Mucosa of stomach (tissue), 1 donor: ENCODE results near the gene MICALL2.

Source experiments
- H3K27me3 ChIP-seq: one replicate; pipeline ENCODE4 v1.7.0; 2013; ENCODE audit warnings: mild to moderate bottlenecking, low read length; ENCODE audit not compliant: control insufficient read depth, insufficient read depth
- H3K36me3 ChIP-seq: one replicate; pipeline ENCODE4 v1.7.0; 2013; ENCODE audit warnings: low read length; ENCODE audit not compliant: control insufficient read depth, insufficient read depth
- H3K4me1 ChIP-seq: one replicate; pipeline ENCODE4 v1.7.0; 2013; ENCODE audit warnings: mild to moderate bottlenecking, low read length; ENCODE audit not compliant: control insufficient read depth, insufficient read depth
- H3K4me3 ChIP-seq: one replicate; pipeline ENCODE4 v1.7.0; 2013; ENCODE audit warnings: low read length
- H3K9ac ChIP-seq: one replicate; pipeline ENCODE4 v1.7.0; 2013; ENCODE audit warnings: mild to moderate bottlenecking, low read length, moderate library complexity
- H3K9me3 ChIP-seq: one replicate; pipeline ENCODE4 v1.7.0; 2013; ENCODE audit warnings: mild to moderate bottlenecking, low read length, moderate library complexity; ENCODE audit not compliant: control insufficient read depth
- donor health status: Pancreatic carcinoma.

MICALL2 gene

GRCh38 chr7:1458683-1459511 is at the start of gene MICALL2:
Gene MICALL2, minus strand, starts transcription at chr7:1459470. Its CDS starts 144 bp downstream, at chr7:1459326.
- Histone ChIP-seq H3K36me3 (no peaks in the 10 kb centered on the region), H3K9me3 (no peaks in the 10 kb centered on the region), H3K9ac (peak within 1 kb of the TSS; percentile 77), H3K4me1 (peaks cover 81% of the 10 kb centered on the region), H3K4me3 (peak within 1 kb of the TSS; percentile 77), H3K27me3 (no peaks in the 10 kb centered on the region)

- no peaks in the 10 kb centered on the region for H3K27me3 ChIP-seq
- H3K4me3 ChIP-seq, result no peak overlapping the region
- no peaks in the 10 kb centered on the region for H3K9me3 ChIP-seq
- no peak overlapping the region for H3K9ac ChIP-seq
- no peaks in the 10 kb centered on the region for H3K36me3 ChIP-seq
- H3K4me1 ChIP-seq, result peaks cover 8% of the 10 kb centered on the region
Observed at GRCh38 chr7:1508277-1508758, 49.0 kb upstream of the MICALL2 start.

DNA sequence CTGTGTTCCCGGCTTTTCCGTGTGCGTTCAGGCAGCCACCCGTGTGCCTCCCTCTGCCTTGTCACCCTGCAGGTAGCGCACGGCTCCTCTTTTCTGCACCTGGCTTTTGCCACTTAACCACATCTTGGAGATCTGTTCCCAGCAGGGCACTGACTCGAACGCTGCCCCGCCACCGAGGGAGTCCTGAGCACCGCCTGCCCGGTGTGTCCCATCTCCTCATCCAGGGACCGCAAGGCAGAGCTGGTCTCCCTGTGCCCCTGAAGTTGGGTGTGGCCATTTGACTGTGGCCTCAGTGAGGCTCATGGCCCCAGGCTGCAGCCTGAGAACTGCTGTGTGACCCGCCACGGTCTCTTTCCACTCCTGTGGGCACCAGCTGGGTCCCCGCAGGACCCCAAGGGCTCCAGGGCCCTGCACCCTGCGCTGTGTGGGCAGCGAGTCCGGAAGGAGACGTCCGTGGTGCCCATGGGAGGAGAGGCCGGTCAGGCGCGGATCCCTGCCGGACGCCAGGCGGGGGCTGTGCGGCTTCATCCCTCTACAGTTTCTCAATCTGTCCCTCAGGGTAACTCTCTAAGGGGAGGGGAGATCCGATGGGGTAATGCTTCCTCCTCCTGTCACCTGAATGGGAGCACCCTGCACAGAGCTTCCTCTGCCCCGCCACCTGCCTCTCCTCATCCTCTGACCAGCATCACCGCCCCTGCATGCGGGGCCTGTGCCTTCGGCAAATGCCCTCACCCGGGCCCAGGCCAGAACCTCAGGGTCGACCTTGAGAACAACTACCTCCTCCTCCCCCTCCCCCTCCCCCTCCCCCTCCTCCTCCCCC is 46.7 kb upstream of the MICALL2 start:
- Histone ChIP-seq H3K36me3 (peaks cover 6% of the 10 kb centered on the region), H3K4me3 (no peak overlapping the region), H3K27me3 (no peaks in the 10 kb centered on the region), H3K4me1 (peaks cover 13% of the 10 kb centered on the region), H3K9me3 (no peaks in the 10 kb centered on the region), H3K9ac (no peak overlapping the region)

DNA sequence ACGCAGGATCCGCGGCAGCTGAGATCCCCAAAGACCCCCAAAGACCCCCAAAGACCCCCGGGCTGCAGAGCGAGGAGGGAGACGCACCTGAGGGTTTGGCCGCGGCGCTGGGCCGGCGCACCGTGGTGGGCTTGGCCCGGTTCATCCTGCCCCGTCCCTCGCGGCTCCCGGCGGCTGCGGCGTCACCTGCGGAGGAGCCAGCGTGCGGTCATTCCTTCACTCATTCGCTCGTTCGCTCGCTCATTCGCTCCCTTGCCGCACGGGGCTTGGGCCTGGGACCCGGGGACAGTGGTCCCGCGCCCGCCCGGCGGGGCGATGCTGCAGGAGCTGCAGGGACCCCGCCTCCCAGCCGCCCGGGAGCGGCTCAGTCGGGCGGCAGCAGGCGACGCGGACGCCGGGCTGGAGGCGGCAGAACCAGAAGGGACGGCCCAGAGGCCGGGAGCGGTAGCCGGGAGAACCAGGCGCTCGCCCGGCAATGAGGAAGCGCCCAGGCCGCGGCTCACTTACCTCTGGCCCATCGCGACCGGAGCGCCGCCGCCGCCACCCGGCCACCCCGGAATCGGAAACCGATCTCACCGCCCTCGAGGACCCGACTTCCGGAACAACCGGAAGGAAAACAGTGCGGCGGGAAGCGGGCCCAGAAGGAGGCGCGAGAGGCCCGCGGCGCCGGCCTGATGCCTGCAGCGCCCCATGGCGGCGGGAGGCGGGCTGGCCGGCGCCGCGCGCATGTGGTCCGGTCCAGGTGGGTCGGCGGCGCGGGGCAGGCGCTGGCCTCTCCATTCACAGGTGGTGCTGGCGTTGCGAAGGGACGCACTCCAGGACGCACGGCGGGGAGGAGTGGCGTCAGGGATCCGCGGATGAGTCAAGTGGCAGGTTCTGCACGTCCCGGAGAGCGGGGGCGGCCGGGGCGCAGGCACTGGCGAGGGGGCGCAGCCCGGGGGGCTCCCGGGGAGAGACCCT is 44.8 kb upstream of the MICALL2 start, which contains the start of gene INTS1:
INTS1 (minus strand) TSS at position 574 of the 960 bp plus-strand sequence; CDS start at position 145, 429 bp downstream.
- Histone ChIP-seq H3K4me1 (peaks cover 13% of the 10 kb centered on the region), H3K9ac (peak within 1 kb of the TSS; percentile 76), H3K9me3 (no peaks in the 10 kb centered on the region), H3K27me3 (no peaks in the 10 kb centered on the region), H3K36me3 (peaks cover 6% of the 10 kb centered on the region), H3K4me3 (peak within 1 kb of the TSS; percentile 66)

DNA sequence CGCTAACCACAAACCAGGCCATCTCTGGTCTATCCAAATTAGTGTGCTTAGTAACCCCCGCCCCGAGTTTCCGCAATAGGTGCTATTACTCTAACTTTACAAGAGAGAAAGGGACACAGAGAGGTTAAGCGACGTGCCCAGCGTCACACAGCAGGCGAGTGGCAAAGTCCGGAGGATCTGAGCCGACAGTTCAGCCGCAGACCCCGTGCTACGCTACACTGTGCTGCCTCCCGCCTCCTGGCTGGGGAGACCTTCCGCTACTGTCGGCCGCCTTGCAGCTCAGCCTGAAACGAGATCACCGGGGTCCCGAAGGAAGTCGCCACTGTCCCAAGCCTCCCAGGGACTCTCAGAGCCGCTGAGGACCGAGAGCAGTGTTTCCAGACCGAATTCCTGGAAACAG is 44.1 kb upstream of the MICALL2 start:
- peak overlapping the region; percentile 66 for H3K4me3 ChIP-seq
- H3K36me3 ChIP-seq, result peaks cover 6% of the 10 kb centered on the region
- H3K9me3 ChIP-seq, result no peaks in the 10 kb centered on the region
- H3K4me1 ChIP-seq, result peaks cover 13% of the 10 kb centered on the region
- H3K9ac ChIP-seq, result peak overlapping the region; percentile 76
- H3K27me3 ChIP-seq, result no peaks in the 10 kb centered on the region

- peaks cover 6% of the 10 kb centered on the region for H3K36me3 ChIP-seq
- no peaks in the 10 kb centered on the region for H3K9me3 ChIP-seq
- peak overlapping the region; percentile 76 for H3K9ac ChIP-seq
- no peak overlapping the region for H3K4me3 ChIP-seq
- H3K27me3 ChIP-seq, result no peaks in the 10 kb centered on the region
- peaks cover 13% of the 10 kb centered on the region for H3K4me1 ChIP-seq
Observed at GRCh38 chr7:1502845-1503244, 43.6 kb upstream of the MICALL2 start.

DNA sequence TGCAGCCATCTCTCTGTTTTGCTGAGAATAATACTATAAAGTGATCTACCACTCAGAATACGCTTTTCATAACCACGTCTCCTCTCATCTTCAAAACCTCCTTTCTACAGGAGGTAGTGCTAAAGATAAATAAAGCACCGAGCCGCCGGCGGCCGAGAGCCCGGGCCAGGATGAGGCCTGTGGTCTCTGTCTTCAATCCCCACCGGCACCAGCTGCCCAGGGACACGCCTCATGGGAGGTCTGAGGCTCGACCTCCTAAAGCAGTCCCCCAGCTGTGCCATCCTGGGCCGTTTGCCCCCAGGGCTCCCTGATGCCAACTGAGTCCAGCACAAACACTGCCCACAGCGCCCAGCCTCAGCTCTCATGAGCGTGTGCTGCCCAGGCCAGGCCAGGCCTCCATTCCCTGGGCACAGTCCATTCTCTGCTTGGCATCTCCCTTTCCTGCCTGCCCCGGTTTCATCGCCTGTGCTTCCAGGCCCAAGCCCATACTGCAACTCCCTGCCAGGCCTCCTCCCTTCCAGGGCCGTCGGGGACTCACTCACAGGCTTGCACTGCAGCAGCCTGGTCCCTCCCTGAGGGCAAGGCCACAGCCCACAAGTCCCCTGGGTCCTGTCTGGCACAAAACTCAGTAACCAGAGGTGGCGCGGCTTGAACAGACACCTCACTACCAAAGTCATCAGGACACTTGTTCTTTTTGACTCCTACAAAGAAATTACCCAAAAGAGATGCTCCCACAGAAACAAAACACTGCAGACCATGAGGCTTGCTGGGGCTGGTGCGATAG is 42.4 kb upstream of the MICALL2 start:
- Histone ChIP-seq H3K9me3 (no peaks in the 10 kb centered on the region), H3K9ac (no peak overlapping the region), H3K4me3 (no peak overlapping the region), H3K27me3 (no peaks in the 10 kb centered on the region), H3K4me1 (peaks cover 9% of the 10 kb centered on the region), H3K36me3 (peaks cover 6% of the 10 kb centered on the region)

DNA sequence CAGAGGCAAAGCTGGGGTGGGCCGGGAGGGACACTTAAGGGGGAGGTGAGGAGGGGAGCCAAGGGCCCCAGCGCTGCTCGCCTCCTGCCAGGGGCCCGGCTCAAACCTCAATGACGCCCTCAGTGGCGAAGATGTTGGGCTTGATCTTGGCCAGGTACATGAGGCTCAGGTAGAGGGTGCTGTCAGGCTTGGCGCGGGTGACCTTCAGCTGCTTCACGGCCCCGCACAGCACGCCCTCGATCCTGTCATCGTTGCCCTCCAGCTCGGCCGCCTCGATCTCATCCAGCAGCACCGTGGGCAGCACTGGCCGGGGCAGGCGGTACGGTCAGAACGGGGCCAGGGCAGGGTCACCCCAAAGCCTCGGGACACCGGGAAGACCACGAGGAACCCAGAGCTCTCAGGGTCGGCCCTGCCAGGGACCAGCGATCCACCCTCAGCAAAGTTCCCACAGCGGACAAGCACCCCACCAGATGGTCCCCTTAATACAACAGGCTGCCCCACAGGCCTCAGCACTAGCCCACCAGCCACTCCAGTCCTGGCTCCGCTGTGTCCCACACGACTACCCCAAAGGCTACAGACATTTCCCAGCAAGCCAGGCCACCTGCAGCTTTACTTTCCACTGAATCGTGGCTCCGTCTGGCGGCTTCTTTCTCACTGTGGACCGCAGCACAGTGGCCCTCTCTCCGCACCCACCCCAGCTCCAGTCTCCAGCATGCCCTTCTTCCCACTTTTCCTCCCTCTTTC is 41.0 kb upstream of the MICALL2 start:
- no peaks in the 10 kb centered on the region for H3K27me3 ChIP-seq
- H3K36me3 ChIP-seq, result peaks cover 6% of the 10 kb centered on the region
- no peak overlapping the region for H3K4me3 ChIP-seq
- H3K4me1 ChIP-seq, result peaks cover 9% of the 10 kb centered on the region
- H3K9me3 ChIP-seq, result no peaks in the 10 kb centered on the region
- no peak overlapping the region for H3K9ac ChIP-seq

GRCh38 chr7:1499367-1500029 is 40.2 kb upstream of the MICALL2 start:
- peaks cover 9% of the 10 kb centered on the region for H3K4me1 ChIP-seq
- no peak overlapping the region for H3K4me3 ChIP-seq
- peaks cover 6% of the 10 kb centered on the region for H3K36me3 ChIP-seq
- H3K9ac ChIP-seq, result no peak overlapping the region
- no peaks in the 10 kb centered on the region for H3K27me3 ChIP-seq
- no peaks in the 10 kb centered on the region for H3K9me3 ChIP-seq
